Heart left ventricle (tissue), 16 donors: ENCODE results near the gene HLA-F. TPM values are rescaled to one million over a fixed set of nuclear protein-coding genes. Genes with fewer than 3 reads are reported as not detected.

Experiments
- ATAC-seq, 4 donors: fragments of 200-7000 bp; cut with Tn5 transposase; one replicate each; pipeline ENCODE4 v1.9.1; 2020 to 2022; ENCODE audit warnings: moderate library complexity in 4 of 4, mild to moderate bottlenecking in 3 of 4, moderate number of reproducible peaks in 1 of 4
- DNase-seq, 5 donors: peaks; one replicate each; pipeline ENCODE4 v3.0.0-alpha.2; 2020
- H3K27ac ChIP-seq, 12 donors: fragments of 200-600 bp; sonication (generic) in 4 of 12; one replicate each; pipeline versions ENCODE4 v1.5.0 to v1.8.0; 2016 to 2022; ENCODE audit warnings: mild to moderate bottlenecking in 2 of 12
- H3K27me3 ChIP-seq, 9 donors: fragments of 200-600 bp; sonication (generic) in 2 of 9; one replicate each; pipeline versions ENCODE4 v1.5.1 to v1.8.0; 2016 to 2022; ENCODE audit warnings: mild to moderate bottlenecking in 3 of 9
- H3K36me3 ChIP-seq, 9 donors: fragments of 200-600 bp; sonication (generic) in 2 of 9; one replicate each; pipeline versions ENCODE4 v1.5.0 to v1.8.0; 2018 to 2022; ENCODE audit warnings: mild to moderate bottlenecking in 2 of 9
- H3K4me1 ChIP-seq, 12 donors: fragments of 200-600 bp; sonication (generic) in 4 of 12; one replicate each; pipeline versions ENCODE4 v1.5.0 to v1.8.0; 2016 to 2022; ENCODE audit warnings: mild to moderate bottlenecking in 3 of 12
- H3K4me3 ChIP-seq, 12 donors: fragments of 200-600 bp; sonication (generic) in 4 of 12; one replicate each; pipeline versions ENCODE4 v1.5.0 to v1.8.0; 2017 to 2022; ENCODE audit warnings: mild to moderate bottlenecking in 9 of 12, moderate library complexity in 4 of 12
- H3K9me3 ChIP-seq, 12 donors: fragments of 200-600 bp; sonication (generic) in 4 of 12; one replicate each; pipeline versions ENCODE4 v1.5.0 to v1.8.0; 2016 to 2022; ENCODE audit warnings: mild to moderate bottlenecking in 1 of 12
- CTCF ChIP-seq, 12 donors: fragments of 200-600 bp; sonication (generic) in 4 of 12; IDR thresholded peaks; one replicate each; pipeline versions ENCODE4 v1.5.0 to v1.8.0; 2018 to 2022; ENCODE audit warnings: antibody characterized with exemption in 12 of 12, mild to moderate bottlenecking in 5 of 12
- POLR2A ChIP-seq, 2 donors: fragments of 450-650 bp; IDR thresholded peaks; one replicate each; pipeline ENCODE4 v1.6.1; 2017; ENCODE audit warnings: antibody characterized with exemption in 2 of 2, mild to moderate bottlenecking in 2 of 2, moderate library complexity in 2 of 2
- WGBS, 4 donors: extraction: QIAGEN DNeasy Blood & Tissue Kit in 2 of 4; methylation state at CpG; one replicate each; pipeline versions ENCODE4 v1.1.5 to v1.1.7; 2013 to 2018; 5-methylcytosine and 5-hydroxymethylcytosine counted together
- intact Hi-C, 10 donors: fragments of 100-400 bp; cut with DNase I; formaldehyde crosslinking; loops; one replicate each; pipeline versions ENCODE4 v1.11.1 to v1.14.2; 2022
- polyA plus RNA-seq, 2 donors: library from polyadenylated mRNA; stranded (reverse); fragments of 200-250 nt; gene quantifications; one replicate each; pipeline ENCODE4 v1.2.3, GENCODE V29; 2013
- total RNA-seq, 9 donors: library from RNA; depleted of rRNA in 2 of 9; stranded (reverse); fragments of >200 nt in 2 of 9; fragmentation: NEBNext Ultra II Directional in 3 of 9; extraction: Animal tissue kit (Norgen Biotek cat#: 25700) in 3 of 9; gene quantifications; one replicate each; pipeline versions ENCODE4 v1.1.0 to v1.2.4, GENCODE V29; 2016 to 2023
- donor health status: ischemic (EF 13 %, LVEDD 7.1; RV severe dilation, severe dysfunction).
- donor health status: healthy with polysubstance abuse.
- donor health status: DM: no; HTN: yes; CAD: no.
- donor health status: DM: no; HTN: no; CAD: no.
- donor health status: ischemic (EF 25% LVEDD 6.9; RV normal size, moderate dysfunction).
- donor health status: ischemic (EF 25% LVEDD 5.7; RV mildly dilated, moderate dysfunction).
- donor health status: healthy.
- donor health status: DM: yes; HTN: yes; CAD: no.
- donor health status: ischemic (EF 35%, LVEDD 5.7; RV mildly dilated, moderate dysfunction).
- donor health status: nonischemic (EF 11% LVEDD 7.7; RV severe dilation, severe dysfunction).
- donor health status: DM: yes; HTN: yes; CAD: no.
- donor health status: PGD.
- donor health status: ischemic (EF 29% LVEDD 5.4; RV normal size, mild dysfunction).
- donor health status: nonischemic (EF 23%, LVEDD 6.1; RV moderate dilation, normal function).

HLA-F gene
- total and polyA plus RNA-seq, 11 donors = 23.1 to 228 (median 37.8) TPM

GRCh38 chr6:29745386-29745785 is 22.2 kb downstream of the HLA-F start:
- intact Hi-C loops = loop anchor here in 1 of 10 donors (10.0 kb wide), 1 partner anchor 91 kb away; the partner anchor contains the start of gene MOG
- Histone ChIP-seq H3K27ac (no peak overlapping the region), H3K36me3 (peaks cover 0 to 14% (median 0%) of the 10 kb centered on the region in 9 donors), H3K4me1 (peaks cover 0 to 25% (median 16%) of the 10 kb centered on the region in 12 donors), H3K9me3 (no peaks in the 10 kb centered on the region), H3K4me3 (no peak overlapping the region), H3K27me3 (no peaks in the 10 kb centered on the region)
- DNase-seq (no peak), ATAC-seq (no peak)
- WGBS, 4 donors = 57 to 84% (median 66%) methylated on average over 3 of the region's 3 CpGs
- TF ChIP-seq POLR2A (IDR thresholded peaks at IDR 0.05) (no peak), CTCF (IDR thresholded peaks at IDR 0.05) (no peak)

GRCh38 chr6:29745855-29746449 is 22.7 kb downstream of the HLA-F start:
- TF ChIP-seq CTCF (IDR thresholded peaks at IDR 0.05) (no peak), POLR2A (IDR thresholded peaks at IDR 0.05) (no peak)
- Histone ChIP-seq H3K27ac (no peak overlapping the region), H3K27me3 (no peaks in the 10 kb centered on the region), H3K36me3 (peaks cover 0 to 14% (median 0%) of the 10 kb centered on the region in 9 donors), H3K4me3 (no peak overlapping the region), H3K4me1 (peaks cover 0 to 25% (median 16%) of the 10 kb centered on the region in 12 donors), H3K9me3 (no peaks in the 10 kb centered on the region)
- intact Hi-C loops = loop anchor here in 2 of 10 donors (1.0 to 10.0 kb wide), 2 partner anchors 20 to 91 kb away; partner anchors contain the start of gene MOG (in 1 of the 2)
- DNase-seq (no peak), ATAC-seq (no peak)
- 76 to 89% (median 79%) methylated on average over 4 of the region's 4 CpGs for WGBS, 4 donors

GRCh38 chr6:29746846-29747687 is 23.8 kb downstream of the HLA-F start:
- DNase-seq = no peak
- peaks cover 0 to 14% (median 0%) of the 10 kb centered on the region in 9 donors for H3K36me3 ChIP-seq
- ATAC-seq = no peak
- intact Hi-C loops = loop anchor here in 2 of 10 donors (1.0 to 10.0 kb wide), 2 partner anchors 21 to 92 kb away; partner anchors contain the start of gene MOG (in 1 of the 2)
- peaks cover 0 to 32% (median 24%) of the 10 kb centered on the region in 12 donors for H3K4me1 ChIP-seq
- no peak overlapping the region for H3K4me3 ChIP-seq
- no peak for TF ChIP-seq CTCF (IDR thresholded peaks at IDR 0.05)
- TF ChIP-seq POLR2A (IDR thresholded peaks at IDR 0.05) = no peak
- no peaks in the 10 kb centered on the region for H3K9me3 ChIP-seq
- H3K27ac ChIP-seq = no peak overlapping the region
- 79 to 90% (median 83%) methylated on average over 16 of the region's 16 CpGs for WGBS, 4 donors
- no peaks in the 10 kb centered on the region for H3K27me3 ChIP-seq
